ENCODE measurements around the gene WDR27.

Gene WDR27

GRCh38 chr6:169701954-169702839, at the start of gene WDR27, which contains the start of gene C6orf120:
WDR27 (minus strand) TSS chr6:169702029; CDS start chr6:169689005, 13,024 bp downstream.
C6orf120 (plus strand) TSS chr6:169702126; CDS start chr6:169702460, 334 bp downstream.
- FAIRE-seq (no peak), DNase-seq (ENCODE audit: low spot score) (peak; percentile 96)

GRCh38 chr6:169746556-169746955, 44.7 kb upstream of the WDR27 start:
- FAIRE-seq (no peak), DNase-seq (ENCODE audit: low spot score) (no peak)

- DNase-seq (ENCODE audit: low spot score) (no peak), FAIRE-seq (no peak)
These were observed 43.6 kb upstream of the WDR27 start for GRCh38 chr6:169745405-169745804.

GRCh38 chr6:169741344-169741743, 39.5 kb upstream of the WDR27 start:
- no peak for DNase-seq (ENCODE audit: low spot score)
- FAIRE-seq: no peak

DNA sequence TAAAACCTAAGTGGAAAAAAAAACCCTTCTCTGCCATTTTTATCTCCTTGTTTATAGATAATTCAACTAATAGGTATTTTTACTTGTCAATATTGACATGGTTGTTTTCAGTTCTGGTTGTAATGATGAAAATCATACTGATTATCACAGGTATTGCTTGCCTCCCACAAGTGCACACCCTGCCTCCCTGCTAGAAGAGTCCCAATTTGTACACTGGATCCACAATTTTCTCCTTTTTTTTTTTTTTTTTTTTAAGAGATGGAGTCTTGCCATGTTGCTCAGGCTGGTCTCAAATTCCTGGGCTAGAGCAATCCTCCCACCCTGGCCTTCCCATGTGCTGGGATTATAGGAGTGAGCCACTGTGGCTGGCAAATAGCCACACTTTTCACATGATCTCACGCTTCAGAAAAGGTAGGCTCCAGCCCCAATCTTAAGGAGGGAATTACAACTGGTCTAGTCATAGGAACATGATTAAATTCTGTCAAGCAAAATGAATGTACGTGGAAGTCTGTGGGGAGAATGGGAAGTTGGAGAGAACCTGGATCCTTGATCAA, 37.2 kb upstream of the WDR27 start:
- FAIRE-seq: no peak
- DNase-seq (ENCODE audit: low spot score): no peak

DNA sequence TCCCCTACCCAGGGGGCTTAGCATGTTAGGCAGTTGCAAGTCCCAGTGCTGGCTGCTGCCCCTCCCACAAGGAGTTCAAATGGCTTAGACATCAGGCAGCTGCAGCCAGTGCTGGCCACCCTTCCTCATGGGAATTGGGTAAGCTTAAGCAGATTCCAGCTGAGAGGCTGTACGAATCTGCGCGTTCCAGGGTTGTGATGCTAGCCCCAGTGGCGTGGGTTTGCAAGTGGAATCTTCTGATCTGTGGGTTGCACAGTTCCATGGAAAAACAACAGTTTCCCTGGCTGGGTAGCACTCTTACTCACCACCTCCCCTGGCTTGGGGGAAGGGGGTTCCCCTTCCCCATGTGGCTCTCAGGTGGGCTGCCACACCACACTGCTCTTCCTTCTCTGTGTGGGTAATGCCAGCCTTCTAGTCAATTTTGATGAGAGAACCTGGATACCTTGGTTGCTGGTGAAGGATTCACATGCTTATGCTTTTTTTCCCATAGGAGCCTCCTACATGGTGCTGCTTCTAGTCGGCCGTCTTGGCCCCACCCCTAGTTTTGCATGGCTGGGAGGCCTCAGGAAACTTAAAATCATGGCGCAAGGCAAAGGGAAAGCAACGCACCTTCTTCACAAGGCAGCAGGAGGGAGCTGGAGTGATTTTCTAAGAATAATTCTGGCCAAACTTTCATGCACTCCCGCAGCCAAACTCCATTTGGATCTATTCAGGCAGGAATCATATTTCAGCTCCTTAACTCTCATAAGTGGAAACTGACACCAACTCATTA, 36.6 kb upstream of the WDR27 start:
- no peak for FAIRE-seq
- no peak for DNase-seq (ENCODE audit: low spot score)

DNA sequence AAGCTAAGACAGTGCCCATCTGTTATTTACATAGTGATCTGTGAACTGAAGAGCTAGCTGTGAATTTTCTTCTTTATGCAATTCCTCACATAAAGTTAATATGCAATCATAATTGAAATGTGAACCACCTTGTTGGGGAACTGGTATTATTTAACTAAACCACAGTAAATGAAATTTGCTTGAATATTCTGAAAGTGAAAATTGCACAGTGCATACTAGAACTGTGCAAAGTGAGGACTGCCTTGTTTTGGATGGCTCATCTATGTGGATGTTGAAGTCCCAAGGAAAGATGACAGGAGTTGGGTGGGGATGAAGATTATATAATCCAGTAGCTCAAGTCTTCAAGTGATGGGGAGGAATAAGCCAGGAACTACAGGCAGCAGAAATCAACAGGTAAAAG, 28.1 kb upstream of the WDR27 start:
- FAIRE-seq (no peak), DNase-seq (ENCODE audit: low spot score) (no peak)

DNA sequence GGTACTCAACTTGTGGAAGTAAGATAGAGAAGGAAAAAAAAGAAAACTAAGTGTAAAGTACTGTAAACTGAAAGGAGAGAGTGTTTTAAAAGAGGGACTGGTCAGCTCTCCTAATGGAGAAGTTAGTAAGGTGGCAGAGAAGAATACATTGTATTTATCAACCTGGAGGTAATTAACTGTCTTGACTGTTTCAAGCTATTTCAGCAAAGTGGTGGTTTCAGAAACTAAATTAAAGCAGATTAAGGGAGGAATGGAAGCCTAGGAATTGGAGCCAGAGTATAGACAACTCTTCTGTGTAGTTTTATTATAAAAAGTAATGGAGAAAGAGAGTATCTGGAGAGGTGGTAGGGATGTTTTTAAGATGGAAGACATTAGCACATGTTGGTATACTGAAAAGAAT, 25.1 kb upstream of the WDR27 start:
- DNase-seq (ENCODE audit: low spot score) (no peak), FAIRE-seq (no peak)

- FAIRE-seq (no peak), DNase-seq (ENCODE audit: low spot score) (no peak)
These were observed 24.2 kb upstream of the WDR27 start for GRCh38 chr6:169726049-169726400.

GRCh38 chr6:169725125-169726048, 23.6 kb upstream of the WDR27 start:
- FAIRE-seq (no peak), DNase-seq (ENCODE audit: low spot score) (no peak)

GRCh38 chr6:169724494-169725124, 22.8 kb upstream of the WDR27 start, which contains the start of gene PHF10:
PHF10 (minus strand) TSS chr6:169724500; CDS start chr6:169723931, 569 bp downstream.
- DNase-seq (ENCODE audit: low spot score) (peak; percentile 75), FAIRE-seq (no peak)

DNA sequence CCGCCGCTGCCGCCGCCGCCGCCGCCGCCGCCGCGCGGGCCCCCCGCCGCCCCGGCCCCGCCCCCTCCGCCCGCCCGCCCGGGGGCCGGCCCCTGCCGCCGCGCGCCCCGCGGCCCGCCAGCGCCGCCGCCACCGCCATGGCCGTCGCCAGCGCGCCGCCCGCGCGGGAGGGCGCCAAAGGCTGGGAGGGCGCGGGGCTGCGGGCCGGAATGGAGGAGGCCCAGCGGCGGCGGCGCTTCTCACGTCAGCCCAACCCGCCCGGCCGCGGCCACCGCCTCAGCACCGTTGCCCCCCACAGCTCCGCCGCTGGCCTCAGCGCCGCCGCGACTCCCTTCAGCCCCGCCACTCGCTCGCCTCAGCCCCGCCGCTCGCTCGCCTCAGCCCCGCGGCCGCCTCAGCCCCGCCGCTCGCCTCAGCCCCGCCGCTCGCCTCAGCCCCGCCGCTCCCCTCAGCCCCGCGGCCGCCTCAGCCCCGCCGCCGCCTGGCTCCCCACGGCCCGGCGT, 22.2 kb upstream of the WDR27 start:
- no peak for FAIRE-seq
- peak; percentile 68 for DNase-seq (ENCODE audit: low spot score)

DNA sequence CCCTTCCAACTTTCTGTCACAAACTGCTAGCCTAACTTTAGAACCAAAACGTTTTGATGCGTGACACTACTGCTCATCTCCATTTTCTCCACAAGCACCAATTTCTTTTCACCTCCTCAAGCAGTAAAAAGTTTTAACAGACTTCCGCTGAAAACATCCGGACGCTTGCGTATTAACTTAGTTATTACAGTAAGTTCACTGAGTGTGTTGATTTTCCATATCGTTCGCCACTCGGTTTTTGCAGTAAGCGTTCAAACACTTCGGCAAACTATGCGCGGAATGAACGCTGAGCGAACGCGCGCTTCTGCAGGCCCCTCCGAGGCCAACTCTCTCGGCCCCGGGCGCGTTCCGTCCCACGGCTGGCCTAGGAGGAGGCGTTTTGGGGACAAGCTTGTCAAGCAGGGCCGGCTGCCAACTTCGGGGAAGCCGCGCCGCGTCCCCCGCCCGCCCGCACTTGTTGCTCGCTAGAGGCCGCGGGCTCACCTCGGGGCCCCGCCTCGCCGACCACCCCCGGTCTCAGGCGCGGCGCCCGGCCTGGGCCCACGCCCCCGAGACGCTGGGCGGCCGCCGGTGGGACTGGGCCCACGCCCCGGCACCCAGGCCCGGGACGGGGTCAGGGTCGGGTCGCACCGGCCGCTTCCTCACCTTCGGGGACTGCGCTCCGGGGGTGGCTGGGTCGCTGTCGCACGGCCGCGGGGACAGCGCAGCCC, 21.5 kb upstream of the WDR27 start:
- DNase-seq (ENCODE audit: low spot score) (peak; percentile 48), FAIRE-seq (no peak)

- FAIRE-seq: no peak
These were observed 20.8 kb upstream of the WDR27 start for GRCh38 chr6:169722362-169723199.

DNA sequence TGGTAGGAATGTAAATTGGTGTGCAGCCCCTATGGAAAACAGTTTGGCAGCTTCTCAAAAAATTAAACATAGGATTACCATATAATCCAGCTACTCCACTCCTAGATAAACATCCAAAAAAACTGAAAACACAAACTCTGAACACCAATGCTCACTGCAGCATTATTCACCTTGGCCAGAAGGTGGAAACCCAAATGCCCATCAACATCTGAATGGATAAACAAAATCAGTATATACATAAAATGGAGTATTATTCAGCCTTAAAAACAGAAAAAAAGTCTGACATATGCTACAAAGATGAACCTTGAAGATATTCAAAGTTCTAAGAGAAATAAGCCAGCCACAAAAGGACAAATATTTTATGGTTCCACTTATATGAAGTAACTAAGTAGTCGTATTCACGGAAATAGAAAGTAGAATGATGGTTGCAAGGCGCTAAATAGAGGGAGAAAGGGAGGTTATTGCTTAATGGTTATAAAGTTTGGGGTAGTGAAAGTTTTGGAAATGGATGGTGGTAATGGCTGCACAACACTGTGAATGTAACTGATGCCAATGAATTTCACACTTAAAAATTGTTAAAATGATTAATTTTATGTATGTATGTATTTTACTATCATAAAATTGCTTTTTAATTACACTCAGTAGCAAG, 18.5 kb upstream of the WDR27 start:
- FAIRE-seq: no peak
- no peak for DNase-seq (ENCODE audit: low spot score)

More at GRCh38 chr6:169722362-169723199, 20.8 kb upstream of the WDR27 start:
- DNase-seq (ENCODE audit: low spot score): peak; percentile 61

DNA sequence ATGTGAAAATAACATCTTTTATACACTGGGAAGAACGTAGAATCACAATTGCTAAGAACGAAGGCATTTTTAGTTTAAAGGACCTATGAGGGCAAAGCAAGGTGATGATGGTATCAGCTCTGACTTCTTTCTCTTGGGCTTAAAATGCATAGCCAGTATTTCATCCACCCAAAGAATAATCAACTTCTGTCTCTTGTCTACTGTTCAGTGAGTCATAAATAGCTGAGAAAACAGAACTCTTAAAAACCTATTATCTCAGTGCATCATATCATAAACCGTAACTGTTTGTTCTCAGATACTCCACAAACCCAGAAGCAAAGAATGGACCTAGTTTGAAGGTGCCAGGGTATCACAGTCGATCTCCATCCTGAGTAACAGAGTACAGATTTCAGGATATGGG, 17.3 kb upstream of the WDR27 start:
- DNase-seq (ENCODE audit: low spot score) (no peak), FAIRE-seq (no peak)

DNA sequence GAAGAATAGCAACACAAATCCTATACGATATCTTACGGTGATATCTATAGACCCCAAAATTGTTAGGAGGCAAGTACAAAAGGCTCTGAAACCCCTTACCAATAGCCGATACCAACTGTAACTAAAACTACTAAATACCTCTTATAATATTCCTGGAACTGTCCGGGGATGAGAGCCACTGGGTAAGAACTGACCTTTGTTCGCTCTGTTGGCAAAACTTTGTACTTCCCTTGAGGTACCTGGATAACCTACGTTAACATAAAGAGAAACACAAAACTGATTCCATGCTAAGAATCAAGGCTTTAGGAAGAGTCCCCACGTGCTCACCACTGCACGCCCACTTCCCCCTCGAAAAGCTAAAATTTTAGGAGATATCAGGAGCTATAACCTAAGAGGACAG, 12.8 kb upstream of the WDR27 start:
- FAIRE-seq: no peak
- no peak for DNase-seq (ENCODE audit: low spot score)

DNA sequence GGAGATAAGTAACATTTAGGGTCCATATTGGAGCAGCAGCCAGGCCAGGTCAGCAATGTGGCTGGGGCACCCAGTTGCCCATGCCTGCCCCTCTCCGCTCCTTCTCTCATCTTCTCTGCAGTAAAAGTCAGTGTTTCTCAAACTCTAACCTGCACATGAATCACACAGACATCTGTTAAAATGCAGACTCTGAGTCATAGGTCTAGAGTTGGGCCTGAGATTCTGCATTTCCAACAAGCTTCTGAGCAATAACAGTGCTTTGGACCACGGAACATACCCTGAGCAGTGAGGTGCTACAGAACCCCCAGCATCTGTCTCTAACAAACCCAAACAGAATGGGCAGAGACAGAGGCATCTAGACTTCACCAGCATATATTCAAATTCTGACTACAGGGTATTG, 12.3 kb upstream of the WDR27 start:
- FAIRE-seq (no peak), DNase-seq (ENCODE audit: low spot score) (no peak)
